Endothelial cell of umbilical vein (primary cell): ENCODE results near the gene ORMDL3. TPM values are rescaled to one million over a fixed set of nuclear protein-coding genes. Genes with fewer than 3 reads are reported as not detected.

ENCODE experiments used
- BruUV-seq: library from RNA; stranded (reverse); fragments of 400-500 nt; replicated peaks from 2 replicates; lab custom pipeline; 2021; lab: Mats Ljungman, UMichigan
- CTCF ChIA-PET: fragments of 300-600, 350-600 bp; sonication (Branson Sonifier 250); formaldehyde crosslinking; loops from one replicate; lab custom pipeline; 2021; ENCODE audit warnings: antibody characterized with exemption, inconsistent platforms; lab: Charles Lee
- POLR2A ChIA-PET: fragments of 300-600, 350-600 bp; sonication (Branson Sonifier 250); formaldehyde crosslinking; loops from one replicate; lab custom pipeline; 2021; ENCODE audit warnings: antibody characterized with exemption, inconsistent platforms; lab: Charles Lee
- DNase-seq: peaks from one replicate; pipeline ENCODE4 v3.0.0-alpha.2; 2011; ENCODE audit warnings: low read depth, low spot score
- FAIRE-seq: peaks from 2 replicates; lab custom pipeline; 2011; peaks lifted over from hg19 to GRCh38; lab: Jason Lieb, UNC
- H2AFZ ChIP-seq: 2 replicates; pipeline ENCODE4 v1.6.0; 2012; ENCODE audit warnings: low read depth, low read length, control low read depth, inconsistent platforms
- H3K27ac ChIP-seq: 2 replicates; pipeline ENCODE4 v1.5.1; 2011; ENCODE audit warnings: low read depth, mild to moderate bottlenecking, control low read depth, low read length, moderate library complexity; ENCODE audit not compliant: insufficient read depth
- H3K27me3 ChIP-seq, 2 experiments: 2 replicates each; pipeline versions ENCODE4 v1.6.0 to v1.6.1; 2011; ENCODE audit warnings: low read length in 2 of 2, mixed read lengths in 1 of 2; ENCODE audit not compliant: control insufficient read depth in 2 of 2, insufficient read depth in 2 of 2
- H3K36me3 ChIP-seq, 2 experiments: 2 replicates in 1 of 2; 3 replicates in 1 of 2; pipeline ENCODE4 v1.5.1; 2011; ENCODE audit warnings: low read length in 2 of 2, mild to moderate bottlenecking in 1 of 2, moderate library complexity in 1 of 2; ENCODE audit not compliant: control insufficient read depth in 2 of 2, insufficient read depth in 2 of 2; ENCODE audit errors: extremely low read depth in 1 of 2
- H3K4me1 ChIP-seq: 3 replicates; pipeline ENCODE4 v1.5.1; 2011; ENCODE audit warnings: mild to moderate bottlenecking, low read length; ENCODE audit not compliant: control insufficient read depth, insufficient read depth; ENCODE audit errors: extremely low read depth
- H3K4me2 ChIP-seq: 2 replicates; pipeline ENCODE4 v1.6.1; 2011; ENCODE audit warnings: low read length, control low read depth, mixed read lengths; ENCODE audit not compliant: insufficient read depth
- H3K4me3 ChIP-seq, 3 experiments: fragments of 200-600 bp in 1 of 3; sonication (generic), shearing (Covaris generic) in 1 of 3; replicated peaks in 1 of 3; 2 replicates each; pipeline ENCODE4 v1.5.1; 2011 to 2016; ENCODE audit warnings: control low read depth in 3 of 3, low read length in 3 of 3, mild to moderate bottlenecking in 2 of 3, inconsistent platforms in 1 of 3, low read depth in 1 of 3, moderate library complexity in 1 of 3; ENCODE audit not compliant: insufficient read depth in 1 of 3
- H3K79me2 ChIP-seq: 2 replicates; pipeline ENCODE4 v1.6.0; 2012; ENCODE audit warnings: low read length, inconsistent platforms; ENCODE audit not compliant: control insufficient read depth, insufficient read depth
- H3K9ac ChIP-seq: replicated peaks from 2 replicates; pipeline ENCODE3; 2011; ENCODE audit warnings: low read length, control low read depth; ENCODE audit not compliant: insufficient read depth; ENCODE audit errors: extremely low read depth
- H3K9me1 ChIP-seq: replicated peaks from 3 replicates; pipeline ENCODE4 v1.6.0; 2011; ENCODE audit warnings: mild to moderate bottlenecking, low read length; ENCODE audit not compliant: control insufficient read depth, insufficient read depth; ENCODE audit errors: extremely low read depth
- H3K9me3 ChIP-seq: replicated peaks from 2 replicates; pipeline ENCODE4 v1.5.1; 2012; ENCODE audit warnings: low read length, inconsistent platforms; ENCODE audit not compliant: control insufficient read depth, insufficient read depth
- H4K20me1 ChIP-seq: replicated peaks from 2 replicates; pipeline ENCODE3; 2011; ENCODE audit warnings: mild to moderate bottlenecking, low read length; ENCODE audit not compliant: control insufficient read depth, insufficient read depth; ENCODE audit errors: extremely low read depth
- EZH2 ChIP-seq: IDR thresholded peaks from 2 replicates; pipeline ENCODE4 v1.6.1; 2012; ENCODE audit warnings: borderline replicate concordance, low read depth, mild to moderate bottlenecking, moderate library complexity, low read length, inconsistent platforms; ENCODE audit not compliant: severe bottlenecking
- FOS ChIP-seq: IDR thresholded peaks from 2 replicates; pipeline ENCODE4 v1.6.1; 2011; ENCODE audit warnings: mild to moderate bottlenecking, low read length, moderate library complexity, borderline replicate concordance; ENCODE audit not compliant: insufficient read depth
- GATA2 ChIP-seq: IDR thresholded peaks from 2 replicates; pipeline ENCODE4 v1.7.0; 2011; ENCODE audit warnings: low read depth, mild to moderate bottlenecking, moderate library complexity, mixed read lengths, low read length; ENCODE audit not compliant: insufficient read length, insufficient read depth
- JUN ChIP-seq: IDR thresholded peaks from 2 replicates; pipeline ENCODE4 v1.6.1; 2011; ENCODE audit warnings: borderline replicate concordance, low read depth; ENCODE audit not compliant: insufficient read length, insufficient read depth
- MAX ChIP-seq: IDR thresholded peaks from 2 replicates; pipeline ENCODE4 v1.6.1; 2011; ENCODE audit not compliant: insufficient read depth, insufficient read length
- MYC ChIP-seq: IDR thresholded peaks from one replicate; pipeline ENCODE4 v1.6.1; 2011; ENCODE audit warnings: mild to moderate bottlenecking, low read depth, low read length
- POLR2A ChIP-seq: IDR thresholded peaks from 2 replicates; pipeline ENCODE4 v1.6.1; 2012; ENCODE audit warnings: low read depth, mild to moderate bottlenecking, control low read depth, low read length
- POLR2AphosphoS5 ChIP-seq: IDR thresholded peaks from 2 replicates; pipeline ENCODE4 v1.6.1; 2012; ENCODE audit warnings: low read depth, mild to moderate bottlenecking, control low read depth, low read length, moderate library complexity; ENCODE audit not compliant: insufficient read depth
- dilution Hi-C: fragments of 300-500 bp; cut with MboI; formaldehyde crosslinking; loops from one replicate; pipeline ENCODE4 v1.15.0; 2019; ENCODE audit warnings: low sequenced_read_pairs; ENCODE audit not compliant: extremely low pct_ligation_motif_present
- intact Hi-C: fragments of 100-400 bp; cut with micrococcal nuclease; formaldehyde crosslinking; loops from one replicate; pipeline ENCODE4 v1.10.0; 2022
- polyA plus RNA-seq, 4 experiments: library from polyadenylated mRNA; depleted of rRNA in 3 of 4; stranded (reverse) in 3 of 4; unstranded in 1 of 4; fragments of >200 nt; gene quantifications; 2 replicates each; pipeline versions ENCODE4 v1.2.1 to v1.2.3, GENCODE V29; 2011 to 2012; ENCODE audit warnings: missing spikeins in 1 of 4
- total RNA-seq: library from RNA; stranded (reverse); gene quantifications from 2 replicates; pipeline ENCODE4 v1.2.3, GENCODE V29; 2021
- TF ChIP-seq, protein P1 (sequence below), 2 donors: IDR thresholded peaks; 1 replicate in 1 of 2; 2 replicates in 1 of 2; pipeline ENCODE4 v1.5.1; 2011; ENCODE audit warnings: low read length in 2 of 2, mild to moderate bottlenecking in 2 of 2, moderate library complexity in 2 of 2, control low read depth in 1 of 2, inconsistent platforms in 1 of 2, low read depth in 1 of 2; ENCODE audit not compliant: insufficient read depth in 1 of 2; ENCODE audit errors: extremely low read depth in 1 of 2

Gene ORMDL3
- total and polyA plus RNA-seq, 2 donors (not counting 3 experiments of a cell fraction or from before 2014, with no cell fraction given): 29.8 to 49.8 TPM

- H3K4me1 ChIP-seq: peaks cover 3% of the 10 kb centered on the region
- H3K9ac ChIP-seq: no peak overlapping the region
- no peaks in the 10 kb centered on the region for H3K36me3 ChIP-seq
- no peaks in the 10 kb centered on the region for H3K79me2 ChIP-seq
- dilution Hi-C loops (no loop called here), intact Hi-C loops (loop anchor here (10.0 kb wide), 1 partner anchor 330 kb away; the partner anchor contains the start of gene PPP1R1B)
- no peak overlapping the region for H3K4me2 ChIP-seq
- no TSS peak for BruUV-seq
- FAIRE-seq (no peak), DNase-seq (no peak)
- POLR2A ChIA-PET: interaction anchor here (1.2 kb wide), 1 partner anchor 26 kb away, joined by 3 read pairs; the partner anchor contains the start of gene PSMD3
- no peak overlapping the region for H3K27ac ChIP-seq
- no peaks in the 10 kb centered on the region for H3K9me1 ChIP-seq
- H3K27me3 ChIP-seq: peaks cover 0 to 3% of the 10 kb centered on the region in 2 experiments
- TF ChIP-seq, protein P1, sequence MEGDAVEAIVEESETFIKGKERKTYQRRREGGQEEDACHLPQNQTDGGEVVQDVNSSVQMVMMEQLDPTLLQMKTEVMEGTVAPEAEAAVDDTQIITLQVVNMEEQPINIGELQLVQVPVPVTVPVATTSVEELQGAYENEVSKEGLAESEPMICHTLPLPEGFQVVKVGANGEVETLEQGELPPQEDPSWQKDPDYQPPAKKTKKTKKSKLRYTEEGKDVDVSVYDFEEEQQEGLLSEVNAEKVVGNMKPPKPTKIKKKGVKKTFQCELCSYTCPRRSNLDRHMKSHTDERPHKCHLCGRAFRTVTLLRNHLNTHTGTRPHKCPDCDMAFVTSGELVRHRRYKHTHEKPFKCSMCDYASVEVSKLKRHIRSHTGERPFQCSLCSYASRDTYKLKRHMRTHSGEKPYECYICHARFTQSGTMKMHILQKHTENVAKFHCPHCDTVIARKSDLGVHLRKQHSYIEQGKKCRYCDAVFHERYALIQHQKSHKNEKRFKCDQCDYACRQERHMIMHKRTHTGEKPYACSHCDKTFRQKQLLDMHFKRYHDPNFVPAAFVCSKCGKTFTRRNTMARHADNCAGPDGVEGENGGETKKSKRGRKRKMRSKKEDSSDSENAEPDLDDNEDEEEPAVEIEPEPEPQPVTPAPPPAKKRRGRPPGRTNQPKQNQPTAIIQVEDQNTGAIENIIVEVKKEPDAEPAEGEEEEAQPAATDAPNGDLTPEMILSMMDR (IDR thresholded peaks at IDR 0.05; ENCODE audit: extremely low read depth in 1 of 2, insufficient read depth in 1 of 2, low read depth in 1 of 2, low read length in 2 of 2): no peak
- TF ChIP-seq FOS (no peak), MAX (no peak), GATA2 (no peak), POLR2AphosphoS5 (no peak), MYC (no peak), POLR2A (no peak), EZH2 (no peak), JUN (no peak)
- H3K4me3 ChIP-seq: no peak overlapping the region
- no peaks in the 10 kb centered on the region for H4K20me1 ChIP-seq
- H3K9me3 ChIP-seq: no peaks in the 10 kb centered on the region
- H2AFZ ChIP-seq: no peak overlapping the region
- CTCF ChIA-PET: interaction anchor here (1.2 to 7.0 kb wide), 2 partner anchors 25 to 82 kb away, joined by 4 to 108 read pairs; partner anchors contain the start of gene PSMD3
Measured at GRCh38 chr17:39954876-39955275, 27.5 kb upstream of the ORMDL3 start.
